Body of pancreas (tissue), 4 donors: ENCODE data around the gene SLC38A1.

ENCODE experiments used
- CTCF ChIP-seq, 7 experiments: fragments of 450-650 bp in 4 of 7; fragments of 200-600 bp in 3 of 7; sonication (generic) in 3 of 7; IDR thresholded peaks; one replicate each; pipeline ENCODE4 v1.5.1; 2016 to 2019; ENCODE audit warnings: antibody characterized with exemption in 7 of 7
- POLR2A ChIP-seq, 3 donors: fragments of 450-650 bp; IDR thresholded peaks; one replicate each; pipeline ENCODE4 v1.6.1; 2016; ENCODE audit warnings: antibody characterized with exemption in 3 of 3, mild to moderate bottlenecking in 2 of 3

DNA sequence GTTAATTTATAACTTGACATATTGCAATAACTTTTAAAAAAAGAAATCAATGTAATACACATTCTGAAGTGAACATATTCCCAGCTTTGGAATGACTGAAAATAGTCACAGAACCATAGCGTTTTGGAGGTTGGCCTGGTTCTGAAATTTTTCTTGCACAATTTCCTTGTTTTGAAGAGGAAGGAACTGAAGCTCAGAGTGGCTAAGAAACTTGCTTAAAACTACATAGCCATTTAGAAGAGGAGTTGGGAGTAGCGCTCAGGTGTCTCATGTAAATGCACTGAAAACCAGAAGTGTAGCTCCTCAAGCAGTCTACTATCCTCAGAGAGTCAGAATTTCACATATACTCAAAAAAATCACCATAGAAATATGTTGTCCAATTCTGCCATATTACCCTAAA, 41.2 kb downstream of the SLC38A1 start:
- no peak for TF ChIP-seq POLR2A (IDR thresholded peaks at IDR 0.05)
- no peak for TF ChIP-seq CTCF (IDR thresholded peaks at IDR 0.05)
